Measurements from ENCODE around the gene E2F8. TPM values are rescaled to one million over a fixed set of nuclear protein-coding genes. Genes with fewer than 3 reads are reported as not detected.

Gene E2F8
- total RNA-seq, 1 experiment from 2014 or later, result 10.7 TPM

- TF ChIP-seq KAT7 (CRISPR knock-in tag; IDR thresholded peaks at IDR 0.05; ENCODE audit: borderline replicate concordance) (no peak), ATF2 (CRISPR knock-in tag; IDR thresholded peaks at IDR 0.05; ENCODE audit: borderline replicate concordance, low read depth) (no peak)
These were observed 32.6 kb downstream of the E2F8 start (continued) for GRCh38 chr11:19208181-19208580.

- TF ChIP-seq PRRX2 (CRISPR knock-in tag; IDR thresholded peaks at IDR 0.05), result no peak
- TF ChIP-seq ZNF263 (CRISPR knock-in tag; IDR thresholded peaks at IDR 0.05; ENCODE audit: low read depth), result no peak
- no peak for TF ChIP-seq FOXP1 (CRISPR knock-in tag; IDR thresholded peaks at IDR 0.05; ENCODE audit: borderline replicate concordance)
- TF ChIP-seq ZNF512 (CRISPR knock-in tag; IDR thresholded peaks at IDR 0.05; ENCODE audit: borderline replicate concordance), result no peak
- TF ChIP-seq ZNF416 (CRISPR knock-in tag; IDR thresholded peaks at IDR 0.05), result no peak
- TF ChIP-seq FOXJ3 (CRISPR knock-in tag; IDR thresholded peaks at IDR 0.05; ENCODE audit: borderline replicate concordance), result no peak
- TF ChIP-seq ESRRA (CRISPR knock-in tag; IDR thresholded peaks at IDR 0.05; ENCODE audit: borderline replicate concordance), result no peak
- TF ChIP-seq TEAD1 (CRISPR knock-in tag; IDR thresholded peaks at IDR 0.05), result no peak
- no peak for TF ChIP-seq ATF1 (CRISPR knock-in tag; IDR thresholded peaks at IDR 0.05)
- TF ChIP-seq MAX (CRISPR knock-in tag; IDR thresholded peaks at IDR 0.05), result no peak
- TF ChIP-seq ZNF219 (CRISPR knock-in tag; IDR thresholded peaks at IDR 0.05; ENCODE audit: borderline replicate concordance), result no peak
- no peak for TF ChIP-seq ZNF423 (CRISPR knock-in tag; IDR thresholded peaks at IDR 0.05)
- TF ChIP-seq ERG (CRISPR knock-in tag; IDR thresholded peaks at IDR 0.05), result no peak
- TF ChIP-seq FOXK1 (CRISPR knock-in tag; IDR thresholded peaks at IDR 0.05), result no peak
- H3K27me3 Mint-ChIP-seq (ENCODE audit: low read depth), result no peaks in the 10 kb centered on the region; the same call in 1 of the 2 replicates
- ATAC-seq (no peak), DNase-seq (ENCODE audit: low spot score) (no peak)
- H3K4me3 Mint-ChIP-seq, result no peak overlapping the region
- H3K27ac Mint-ChIP-seq, result no peak overlapping the region
- H3K36me3 Mint-ChIP-seq, result no peaks in the 10 kb centered on the region
- H3K4me1 Mint-ChIP-seq, result peaks cover 15% of the 10 kb centered on the region
- POLR2A ChIA-PET, result no interaction called here
- CTCF ChIA-PET, result no interaction called here
- peaks cover 8% of the 10 kb centered on the region for H3K9me3 Mint-ChIP-seq
These were observed 35.9 kb downstream of the E2F8 start for GRCh38 chr11:19204836-19205235.

- TF ChIP-seq TEAD4 (CRISPR knock-in tag; IDR thresholded peaks at IDR 0.05) (no peak), TP53 (CRISPR knock-in tag; IDR thresholded peaks at IDR 0.05) (no peak), ZSCAN18 (CRISPR knock-in tag; IDR thresholded peaks at IDR 0.05) (no peak), ZBTB43 (CRISPR knock-in tag; IDR thresholded peaks at IDR 0.05) (no peak), ELF4 (CRISPR knock-in tag; IDR thresholded peaks at IDR 0.05; ENCODE audit: low read depth) (no peak)
- H3K27me3 Mint-ChIP-seq (ENCODE audit: low read depth), result no peaks in the 10 kb centered on the region
- no peak for ATAC-seq
- H3K27ac Mint-ChIP-seq, result no peak within 1 kb of the TSS
- H3K4me3 Mint-ChIP-seq, result no peak within 1 kb of the TSS
- H3K9me3 Mint-ChIP-seq, result peaks cover 8% of the 10 kb centered on the region
- POLR2A ChIA-PET, result no interaction called here
- no peak for DNase-seq (ENCODE audit: low spot score)
- CTCF ChIA-PET, result no interaction called here
- H3K36me3 Mint-ChIP-seq, result no peaks in the 10 kb centered on the region
- H3K4me1 Mint-ChIP-seq, result peaks cover under 1% of the 10 kb centered on the region; the same call in 1 of the 2 replicates
These were observed 38.8 kb downstream of the E2F8 start, which contains the start of gene CSRP3 for GRCh38 chr11:19201737-19202605. TSS of gene CSRP3 (minus strand) at chr11:19201983. CDS start at chr11:19192448, 9,535 bp downstream.
